ENCODE data around the gene DRC3.

DRC3 gene

DNA sequence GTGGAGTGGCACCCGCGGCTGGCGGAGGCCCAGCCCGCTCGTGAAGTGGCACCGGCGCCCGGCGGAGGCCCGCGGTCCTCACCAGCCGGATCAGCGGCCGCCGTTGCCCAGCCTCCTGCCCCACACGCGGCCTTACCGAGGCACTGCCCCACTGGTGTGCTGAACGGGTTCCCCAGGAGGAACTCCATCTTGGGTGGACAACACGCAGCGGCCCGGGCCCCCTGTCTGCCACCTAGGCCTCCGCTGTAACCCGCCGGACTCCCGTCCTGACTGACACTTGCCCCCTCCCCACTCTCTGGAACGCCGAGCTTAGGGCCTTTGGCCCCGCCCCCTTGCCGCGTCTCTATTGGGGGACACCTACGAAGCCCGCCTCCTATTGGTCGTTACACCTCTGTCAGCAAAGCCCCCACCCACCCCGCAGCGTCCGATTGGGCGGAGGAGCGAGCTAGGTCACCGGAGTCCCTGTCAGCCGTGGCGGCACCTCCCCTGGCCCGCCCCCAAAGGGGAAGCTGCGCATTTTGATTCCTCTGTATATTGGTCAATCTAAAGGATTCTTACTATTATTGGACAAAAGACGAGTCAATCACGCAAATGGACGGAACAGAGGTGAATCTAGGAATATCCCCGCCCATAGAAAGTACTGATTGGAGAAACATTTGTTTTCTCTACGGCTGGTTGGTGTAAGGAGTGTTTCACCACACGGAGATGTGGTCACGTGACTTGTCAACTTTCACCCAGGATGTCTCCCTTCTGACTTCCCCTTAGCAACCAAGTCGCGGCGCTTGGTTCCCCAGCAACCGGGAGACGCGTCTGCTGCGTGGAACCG is at the start of gene DRC3, which contains the start of gene TOM1L2:
TSS of gene DRC3 (plus strand) at position 737 of the 826 bp plus-strand sequence. CDS start 4,737 bp downstream, outside the sequence.
TSS of gene TOM1L2 (minus strand) at position 275 of the 826 bp plus-strand sequence. CDS start at position 188, 87 bp downstream.
- peaks cover 7% of the 10 kb centered on the region for H3K4me1 ChIP-seq (ENCODE audit: control insufficient read depth, low read depth, low read length)
- peak within 1 kb of the TSS; percentile 71 for H3K4me3 ChIP-seq (ENCODE audit: low read length)
- peaks cover 6% of the 10 kb centered on the region for H3K27me3 ChIP-seq (ENCODE audit: control insufficient read depth, insufficient read depth, low read length)
- no peaks in the 10 kb centered on the region for H3K9me3 ChIP-seq (ENCODE audit: control insufficient read depth, low read depth, low read length)
- no peaks in the 10 kb centered on the region for H3K36me3 ChIP-seq (ENCODE audit: control insufficient read depth, low read depth, low read length)
- H3K9ac ChIP-seq (ENCODE audit: low read length), result peak within 1 kb of the TSS; percentile 30
- H3K27ac ChIP-seq (ENCODE audit: low read length), result no peak within 1 kb of the TSS

GRCh38 chr17:17924131-17924856 is 48.4 kb upstream of the DRC3 start:
- Histone ChIP-seq H3K9ac (ENCODE audit: low read length) (no peak overlapping the region), H3K4me1 (ENCODE audit: control insufficient read depth, low read depth, low read length) (peaks cover 30% of the 10 kb centered on the region), H3K9me3 (ENCODE audit: control insufficient read depth, low read depth, low read length) (no peaks in the 10 kb centered on the region), H3K27ac (ENCODE audit: low read length) (no peak overlapping the region), H3K36me3 (ENCODE audit: control insufficient read depth, low read depth, low read length) (no peaks in the 10 kb centered on the region), H3K4me3 (ENCODE audit: low read length) (no peak overlapping the region), H3K27me3 (ENCODE audit: control insufficient read depth, insufficient read depth, low read length) (no peaks in the 10 kb centered on the region)

GRCh38 chr17:17924857-17925250 is 47.8 kb upstream of the DRC3 start:
- no peak overlapping the region for H3K9ac ChIP-seq (ENCODE audit: low read length)
- H3K4me3 ChIP-seq (ENCODE audit: low read length), result no peak overlapping the region
- no peaks in the 10 kb centered on the region for H3K36me3 ChIP-seq (ENCODE audit: control insufficient read depth, low read depth, low read length)
- no peaks in the 10 kb centered on the region for H3K27me3 ChIP-seq (ENCODE audit: control insufficient read depth, insufficient read depth, low read length)
- no peak overlapping the region for H3K27ac ChIP-seq (ENCODE audit: low read length)
- peaks cover 27% of the 10 kb centered on the region for H3K4me1 ChIP-seq (ENCODE audit: control insufficient read depth, low read depth, low read length)
- no peaks in the 10 kb centered on the region for H3K9me3 ChIP-seq (ENCODE audit: control insufficient read depth, low read depth, low read length)

GRCh38 chr17:17926036-17926435 is 46.6 kb upstream of the DRC3 start:
- Histone ChIP-seq H3K36me3 (ENCODE audit: control insufficient read depth, low read depth, low read length) (no peaks in the 10 kb centered on the region), H3K9me3 (ENCODE audit: control insufficient read depth, low read depth, low read length) (no peaks in the 10 kb centered on the region), H3K27ac (ENCODE audit: low read length) (no peak overlapping the region), H3K9ac (ENCODE audit: low read length) (no peak overlapping the region), H3K4me3 (ENCODE audit: low read length) (no peak overlapping the region), H3K4me1 (ENCODE audit: control insufficient read depth, low read depth, low read length) (peaks cover 24% of the 10 kb centered on the region), H3K27me3 (ENCODE audit: control insufficient read depth, insufficient read depth, low read length) (no peaks in the 10 kb centered on the region)

DNA sequence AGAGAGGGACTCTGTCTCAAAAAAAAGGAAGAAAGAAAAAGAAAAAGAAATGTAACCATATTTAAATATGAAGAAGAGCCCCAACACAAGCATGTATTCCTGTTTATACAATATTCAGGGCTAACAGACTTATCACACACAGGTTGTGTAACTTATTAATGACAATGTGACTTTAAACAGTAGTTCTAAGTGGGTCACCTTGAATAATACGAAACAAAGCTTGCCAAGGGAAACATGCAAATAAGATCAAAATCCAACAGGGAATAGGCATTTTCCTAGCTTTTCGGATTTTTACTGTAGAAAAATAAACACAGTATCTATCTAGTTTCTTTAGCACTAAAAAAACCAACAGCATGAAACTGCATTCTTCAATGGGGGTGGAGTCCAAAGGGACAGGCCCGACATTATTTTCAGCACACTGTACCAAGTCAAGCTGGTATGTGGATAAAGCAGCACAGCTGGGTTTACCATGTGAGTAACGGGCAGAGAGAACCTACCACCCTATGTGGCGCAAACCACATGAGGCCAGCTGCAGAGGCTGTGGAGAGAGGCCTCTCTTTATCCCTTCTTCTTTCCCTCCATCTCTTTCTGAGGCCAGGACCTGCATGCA is 45.7 kb upstream of the DRC3 start:
- Histone ChIP-seq H3K36me3 (ENCODE audit: control insufficient read depth, low read depth, low read length) (no peaks in the 10 kb centered on the region), H3K9me3 (ENCODE audit: control insufficient read depth, low read depth, low read length) (no peaks in the 10 kb centered on the region), H3K27me3 (ENCODE audit: control insufficient read depth, insufficient read depth, low read length) (no peaks in the 10 kb centered on the region), H3K27ac (ENCODE audit: low read length) (no peak overlapping the region), H3K4me3 (ENCODE audit: low read length) (no peak overlapping the region), H3K9ac (ENCODE audit: low read length) (no peak overlapping the region), H3K4me1 (ENCODE audit: control insufficient read depth, low read depth, low read length) (peaks cover 17% of the 10 kb centered on the region)

DNA sequence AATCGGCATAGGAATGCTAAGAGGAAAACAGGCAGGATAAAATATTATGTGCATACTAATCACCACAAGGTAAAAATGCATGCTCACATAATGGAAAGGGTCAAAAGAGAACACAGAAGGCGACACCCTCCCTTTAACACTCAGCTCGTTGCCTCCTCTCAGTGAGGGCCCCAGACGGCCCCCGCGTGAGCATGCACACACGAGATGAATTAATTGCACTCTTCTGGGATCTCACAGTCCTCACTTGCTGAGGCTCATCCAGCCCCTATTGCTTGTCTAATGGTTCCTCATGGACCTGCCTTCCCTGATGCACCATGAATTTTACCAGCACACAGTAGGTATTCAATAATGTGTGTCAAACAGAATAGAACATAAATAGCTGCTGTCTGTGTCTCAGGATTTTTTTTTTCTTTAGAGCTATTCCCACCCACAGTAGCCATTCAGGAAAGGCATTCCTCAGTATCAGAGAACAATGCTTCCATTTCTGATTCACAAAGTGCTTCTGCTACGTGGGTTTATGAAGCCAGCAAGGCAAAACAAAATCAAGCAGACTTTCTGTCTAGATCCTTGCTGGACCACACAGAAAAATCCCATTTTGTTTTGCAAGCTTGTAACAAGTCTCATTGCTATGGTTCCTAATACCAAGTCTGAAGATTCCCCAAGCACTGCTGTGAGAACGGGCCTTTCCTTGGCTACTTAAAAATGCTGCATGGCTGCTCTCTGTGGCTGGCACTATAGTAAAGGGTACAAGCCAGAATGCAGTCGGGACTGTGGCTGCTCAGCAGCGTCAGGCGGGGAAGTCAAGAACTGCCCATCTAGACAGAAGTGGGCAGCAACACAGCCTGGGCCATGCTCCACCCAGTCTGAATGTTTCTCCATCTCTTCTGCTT is 44.0 kb upstream of the DRC3 start:
- Histone ChIP-seq H3K27me3 (ENCODE audit: control insufficient read depth, insufficient read depth, low read length) (no peaks in the 10 kb centered on the region), H3K27ac (ENCODE audit: low read length) (no peak overlapping the region), H3K9me3 (ENCODE audit: control insufficient read depth, low read depth, low read length) (no peaks in the 10 kb centered on the region), H3K4me1 (ENCODE audit: control insufficient read depth, low read depth, low read length) (peaks cover 8% of the 10 kb centered on the region), H3K36me3 (ENCODE audit: control insufficient read depth, low read depth, low read length) (no peaks in the 10 kb centered on the region), H3K9ac (ENCODE audit: low read length) (no peak overlapping the region), H3K4me3 (ENCODE audit: low read length) (no peak overlapping the region)

- Histone ChIP-seq H3K4me3 (ENCODE audit: low read length) (no peak overlapping the region), H3K4me1 (ENCODE audit: control insufficient read depth, low read depth, low read length) (peaks cover 8% of the 10 kb centered on the region), H3K36me3 (ENCODE audit: control insufficient read depth, low read depth, low read length) (no peaks in the 10 kb centered on the region), H3K9ac (ENCODE audit: low read length) (no peak overlapping the region), H3K27me3 (ENCODE audit: control insufficient read depth, insufficient read depth, low read length) (no peaks in the 10 kb centered on the region), H3K9me3 (ENCODE audit: control insufficient read depth, low read depth, low read length) (no peaks in the 10 kb centered on the region), H3K27ac (ENCODE audit: low read length) (no peak overlapping the region)
These were observed 42.8 kb upstream of the DRC3 start for GRCh38 chr17:17929655-17930380.

GRCh38 chr17:17930674-17931073 is 42.0 kb upstream of the DRC3 start:
- Histone ChIP-seq H3K4me1 (ENCODE audit: control insufficient read depth, low read depth, low read length) (peaks cover 8% of the 10 kb centered on the region), H3K27ac (ENCODE audit: low read length) (no peak overlapping the region), H3K9me3 (ENCODE audit: control insufficient read depth, low read depth, low read length) (no peaks in the 10 kb centered on the region), H3K27me3 (ENCODE audit: control insufficient read depth, insufficient read depth, low read length) (no peaks in the 10 kb centered on the region), H3K4me3 (ENCODE audit: low read length) (no peak overlapping the region), H3K36me3 (ENCODE audit: control insufficient read depth, low read depth, low read length) (no peaks in the 10 kb centered on the region), H3K9ac (ENCODE audit: low read length) (no peak overlapping the region)

- H3K4me3 ChIP-seq (ENCODE audit: low read length), result no peak overlapping the region
- H3K4me1 ChIP-seq (ENCODE audit: control insufficient read depth, low read depth, low read length), result peaks cover 8% of the 10 kb centered on the region
- H3K9ac ChIP-seq (ENCODE audit: low read length), result no peak overlapping the region
- H3K27ac ChIP-seq (ENCODE audit: low read length), result no peak overlapping the region
- no peaks in the 10 kb centered on the region for H3K27me3 ChIP-seq (ENCODE audit: control insufficient read depth, insufficient read depth, low read length)
- H3K9me3 ChIP-seq (ENCODE audit: control insufficient read depth, low read depth, low read length), result no peaks in the 10 kb centered on the region
- no peaks in the 10 kb centered on the region for H3K36me3 ChIP-seq (ENCODE audit: control insufficient read depth, low read depth, low read length)
These were observed 41.5 kb upstream of the DRC3 start for GRCh38 chr17:17931159-17931558.

DNA sequence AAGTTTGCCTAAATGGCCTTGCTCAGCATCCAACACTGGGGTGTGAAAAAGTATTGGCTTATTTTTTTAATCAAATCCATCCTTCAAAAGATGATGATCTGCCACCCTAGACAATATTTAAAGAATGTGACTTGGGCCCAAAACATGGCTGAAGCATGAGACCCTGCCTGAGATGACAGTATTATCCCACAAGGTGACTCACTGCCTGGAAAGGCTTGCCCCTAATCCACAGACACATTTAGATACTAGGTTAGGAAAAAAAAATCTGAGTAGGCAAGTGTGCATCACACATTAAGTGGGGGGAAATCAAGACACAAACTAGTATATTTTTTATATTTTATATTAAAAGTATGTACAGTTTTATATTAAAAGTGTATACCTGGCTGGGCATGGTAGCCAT is 38.9 kb upstream of the DRC3 start:
- no peaks in the 10 kb centered on the region for H3K27me3 ChIP-seq (ENCODE audit: control insufficient read depth, insufficient read depth, low read length)
- no peaks in the 10 kb centered on the region for H3K36me3 ChIP-seq (ENCODE audit: control insufficient read depth, low read depth, low read length)
- no peak overlapping the region for H3K27ac ChIP-seq (ENCODE audit: low read length)
- no peak overlapping the region for H3K4me3 ChIP-seq (ENCODE audit: low read length)
- peaks cover 1% of the 10 kb centered on the region for H3K4me1 ChIP-seq (ENCODE audit: control insufficient read depth, low read depth, low read length)
- H3K9me3 ChIP-seq (ENCODE audit: control insufficient read depth, low read depth, low read length), result no peaks in the 10 kb centered on the region
- no peak overlapping the region for H3K9ac ChIP-seq (ENCODE audit: low read length)
